ENCODE results near the gene BFSP1.

The BFSP1 gene

GRCh38 chr20:17457588-17458190 is 73.5 kb downstream of the BFSP1 start:
- no peak for DNase-seq

- no peak for DNase-seq
Observed at GRCh38 chr20:17457079-17457478, 74.1 kb downstream of the BFSP1 start.

GRCh38 chr20:17456279-17456678 is 74.9 kb downstream of the BFSP1 start:
- DNase-seq: peak in 1 of 2 experiments; percentile 27

GRCh38 chr20:17453592-17453991 is 77.6 kb downstream of the BFSP1 start:
- DNase-seq: no peak

GRCh38 chr20:17452441-17452840 is 78.7 kb downstream of the BFSP1 start:
- no peak for DNase-seq

- peak in 1 of 2 experiments; percentile 28 for DNase-seq
Observed at GRCh38 chr20:17449031-17449430, 82.1 kb downstream of the BFSP1 start.

- DNase-seq: no peak
Observed at GRCh38 chr20:17448071-17448470, 83.1 kb downstream of the BFSP1 start.

GRCh38 chr20:17446171-17446570 is 85.0 kb downstream of the BFSP1 start:
- DNase-seq: no peak

- no peak for DNase-seq
Observed at GRCh38 chr20:17445543-17445942, 85.6 kb downstream of the BFSP1 start.

GRCh38 chr20:17444091-17444490 is 87.1 kb downstream of the BFSP1 start:
- no peak for DNase-seq
